Activated CD8-positive, alpha-beta T cell treated with anti-CD3 and anti-CD28 coated beads for 36 hours (primary cell): Measurements from ENCODE around the gene EEPD1. TPM values are rescaled to one million over a fixed set of nuclear protein-coding genes. Genes with fewer than 3 reads are reported as not detected.
A peak's percentile ranks its signal among the peaks of the same experiment; 100 is the strongest.
"Not testable (repeated sequence)": the region's sequence is repeated elsewhere in the genome, so short reads cannot be mapped to it uniquely, and the experiment has no call there.

Experiments used
- ATAC-seq: fragments of 200-7000 bp; cut with Tn5 transposase; one replicate; pipeline ENCODE4 v1.10.0; 2021; ENCODE audit warnings: mild to moderate bottlenecking, moderate library complexity
- CTCF ChIA-PET: fragments of 350-600 bp; sonication (Branson Sonifier 250); formaldehyde crosslinking; loops from one replicate; lab custom pipeline; 2021; ENCODE audit warnings: antibody characterized with exemption; lab: Charles Lee
- POLR2A ChIA-PET: fragments of 350-600 bp; sonication (Branson Sonifier 250); formaldehyde crosslinking; loops from one replicate; lab custom pipeline; 2021; ENCODE audit warnings: antibody characterized with exemption; lab: Charles Lee
- DNase-seq: peaks from one replicate; pipeline ENCODE4 v3.0.0-alpha.2; 2020
- H3K27ac Mint-ChIP-seq: one replicate; pipeline ENCODE4 v1.8.0; 2021; ENCODE audit warnings: mild to moderate bottlenecking, mixed read lengths
- H3K27me3 Mint-ChIP-seq: one replicate; pipeline ENCODE4 v1.8.0; 2021; ENCODE audit warnings: mixed read lengths
- H3K36me3 Mint-ChIP-seq: one replicate; pipeline ENCODE4 v1.8.0; 2021; ENCODE audit warnings: low read depth, mixed read lengths
- H3K4me1 Mint-ChIP-seq: one replicate; pipeline ENCODE4 v1.8.0; 2021; ENCODE audit warnings: low read depth, mixed read lengths
- H3K4me3 Mint-ChIP-seq: one replicate; pipeline ENCODE4 v1.8.0; 2021; ENCODE audit warnings: mild to moderate bottlenecking, moderate library complexity, mixed read lengths
- H3K9me3 Mint-ChIP-seq: one replicate; pipeline ENCODE4 v1.8.0; 2021; ENCODE audit warnings: mixed read lengths
- intact Hi-C: fragments of 100-400 bp; cut with micrococcal nuclease; formaldehyde crosslinking; loops from one replicate; pipeline ENCODE4 v1.10.0; 2022
- total RNA-seq, 2 experiments: library from RNA; stranded (reverse); gene quantifications; one replicate each; pipeline ENCODE4 v1.2.3, GENCODE V29; 2021
- TF ChIP-seq, protein P1 (sequence below): fragments of 200-600 bp; IDR thresholded peaks from one replicate; pipeline ENCODE4 v1.8.0; 2022; ENCODE audit warnings: antibody characterized with exemption, mild to moderate bottlenecking

The EEPD1 gene
- total RNA-seq = under 1 TPM; 0.76 to 0.90 TPM

DNA sequence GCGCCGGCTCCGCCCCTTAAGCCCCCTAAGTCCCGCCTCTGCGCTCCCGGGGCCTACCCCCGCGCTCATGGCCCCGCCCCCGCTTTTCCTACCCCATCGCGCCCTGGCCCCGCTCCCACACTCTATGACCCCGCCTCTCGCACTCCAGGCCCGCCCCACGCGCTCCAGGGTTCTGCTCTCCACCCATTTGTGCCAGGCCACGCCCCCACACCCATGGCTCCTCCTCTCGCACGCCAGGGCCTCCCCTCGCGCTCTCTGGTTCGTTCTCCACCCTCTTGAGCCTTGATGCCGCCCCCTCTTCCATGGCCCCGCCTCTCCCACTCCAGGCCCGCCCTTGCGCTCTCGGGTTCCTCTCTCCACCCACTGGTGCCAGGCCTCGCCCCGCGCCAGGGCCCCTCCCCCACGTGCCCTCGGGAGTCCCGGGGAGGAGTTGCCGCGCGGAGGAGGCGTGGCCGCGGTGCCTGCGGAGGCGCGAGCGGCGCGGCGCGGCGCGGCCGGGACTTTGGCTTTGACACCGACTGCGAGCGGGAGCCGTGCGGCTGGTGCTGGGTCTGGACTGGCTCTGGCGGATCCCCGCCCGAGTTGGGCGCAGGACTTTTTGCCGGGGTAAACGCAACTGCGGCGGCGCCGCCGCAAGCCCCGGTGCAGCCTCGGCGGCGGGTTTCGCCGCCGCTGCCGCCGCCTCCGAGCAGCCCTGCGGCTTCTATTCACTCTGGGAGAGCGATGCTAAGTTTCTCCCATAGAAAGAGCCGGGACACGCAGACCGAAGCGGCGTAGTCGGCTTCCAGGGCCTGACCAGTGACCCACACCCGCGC lies at the start of gene EEPD1:
Gene EEPD1 (plus strand): TSS at position 499 of the 815 bp plus-strand sequence. CDS start 1,071 bp downstream, outside the sequence.
- peak within 1 kb of the TSS; percentile 8 for H3K27ac Mint-ChIP-seq
- ChIA-PET CTCF (no interaction called here), POLR2A (interaction anchor here (1.1 kb wide), 1 partner anchor 37 kb away, joined by 5 read pairs; no protein-coding TSS in a partner anchor)
- no peaks in the 10 kb centered on the region for H3K36me3 Mint-ChIP-seq
- H3K4me3 Mint-ChIP-seq = peak within 1 kb of the TSS; percentile 72
- no peaks in the 10 kb centered on the region for H3K9me3 Mint-ChIP-seq
- peak; percentile 96 for ATAC-seq
- TF ChIP-seq, protein P1, sequence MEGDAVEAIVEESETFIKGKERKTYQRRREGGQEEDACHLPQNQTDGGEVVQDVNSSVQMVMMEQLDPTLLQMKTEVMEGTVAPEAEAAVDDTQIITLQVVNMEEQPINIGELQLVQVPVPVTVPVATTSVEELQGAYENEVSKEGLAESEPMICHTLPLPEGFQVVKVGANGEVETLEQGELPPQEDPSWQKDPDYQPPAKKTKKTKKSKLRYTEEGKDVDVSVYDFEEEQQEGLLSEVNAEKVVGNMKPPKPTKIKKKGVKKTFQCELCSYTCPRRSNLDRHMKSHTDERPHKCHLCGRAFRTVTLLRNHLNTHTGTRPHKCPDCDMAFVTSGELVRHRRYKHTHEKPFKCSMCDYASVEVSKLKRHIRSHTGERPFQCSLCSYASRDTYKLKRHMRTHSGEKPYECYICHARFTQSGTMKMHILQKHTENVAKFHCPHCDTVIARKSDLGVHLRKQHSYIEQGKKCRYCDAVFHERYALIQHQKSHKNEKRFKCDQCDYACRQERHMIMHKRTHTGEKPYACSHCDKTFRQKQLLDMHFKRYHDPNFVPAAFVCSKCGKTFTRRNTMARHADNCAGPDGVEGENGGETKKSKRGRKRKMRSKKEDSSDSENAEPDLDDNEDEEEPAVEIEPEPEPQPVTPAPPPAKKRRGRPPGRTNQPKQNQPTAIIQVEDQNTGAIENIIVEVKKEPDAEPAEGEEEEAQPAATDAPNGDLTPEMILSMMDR = no peak
- intact Hi-C loops = no loop called here
- DNase-seq = peak; percentile 100
- peaks cover 8% of the 10 kb centered on the region for H3K4me1 Mint-ChIP-seq
- H3K27me3 Mint-ChIP-seq = no peaks in the 10 kb centered on the region

DNA sequence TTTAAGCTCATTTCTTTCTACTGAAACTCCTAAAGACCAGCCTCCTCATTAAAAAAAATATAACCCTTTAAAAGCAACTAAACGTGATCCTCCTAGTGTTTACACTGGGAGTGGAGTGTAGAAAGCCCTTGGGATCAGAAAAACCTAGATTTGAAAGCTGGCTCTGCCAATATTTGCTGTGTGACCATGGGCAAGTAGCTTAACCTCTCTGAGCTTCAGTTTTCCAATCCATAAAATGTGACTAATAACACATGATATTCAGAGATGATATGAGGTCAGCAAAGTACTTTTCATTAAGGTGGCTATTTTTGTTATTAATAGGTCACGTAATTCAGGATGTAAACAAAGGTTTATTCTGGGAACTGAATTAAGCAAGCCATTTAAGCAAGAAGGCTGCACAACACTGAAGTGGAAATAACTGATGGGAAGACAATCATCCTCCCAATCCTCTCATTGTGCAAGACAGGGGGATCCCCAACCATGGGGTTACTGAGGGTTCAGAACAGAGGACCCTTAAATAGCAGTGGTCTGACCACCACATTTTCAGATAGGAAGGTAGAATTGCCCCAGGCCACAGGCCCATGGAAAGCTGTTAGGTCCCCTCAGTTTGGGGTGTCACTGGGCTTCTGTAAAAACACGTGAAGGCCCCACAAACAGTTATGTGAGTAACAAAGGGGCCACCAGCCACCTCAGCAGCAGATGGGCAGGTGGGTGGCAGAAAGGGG lies 49.1 kb upstream of the EEPD1 start:
- DNase-seq (no peak), ATAC-seq (no peak)
- H3K27ac Mint-ChIP-seq = no peak overlapping the region
- H3K9me3 Mint-ChIP-seq = peaks cover 7% of the 10 kb centered on the region
- H3K27me3 Mint-ChIP-seq = peaks cover 2% of the 10 kb centered on the region
- intact Hi-C loops = no loop called here
- POLR2A ChIA-PET = no interaction called here
- no peaks in the 10 kb centered on the region for H3K4me1 Mint-ChIP-seq
- CTCF ChIA-PET = no interaction called here
- TF ChIP-seq, protein P1 = no peak
- H3K4me3 Mint-ChIP-seq = no peak overlapping the region
- H3K36me3 Mint-ChIP-seq = no peaks in the 10 kb centered on the region

DNA sequence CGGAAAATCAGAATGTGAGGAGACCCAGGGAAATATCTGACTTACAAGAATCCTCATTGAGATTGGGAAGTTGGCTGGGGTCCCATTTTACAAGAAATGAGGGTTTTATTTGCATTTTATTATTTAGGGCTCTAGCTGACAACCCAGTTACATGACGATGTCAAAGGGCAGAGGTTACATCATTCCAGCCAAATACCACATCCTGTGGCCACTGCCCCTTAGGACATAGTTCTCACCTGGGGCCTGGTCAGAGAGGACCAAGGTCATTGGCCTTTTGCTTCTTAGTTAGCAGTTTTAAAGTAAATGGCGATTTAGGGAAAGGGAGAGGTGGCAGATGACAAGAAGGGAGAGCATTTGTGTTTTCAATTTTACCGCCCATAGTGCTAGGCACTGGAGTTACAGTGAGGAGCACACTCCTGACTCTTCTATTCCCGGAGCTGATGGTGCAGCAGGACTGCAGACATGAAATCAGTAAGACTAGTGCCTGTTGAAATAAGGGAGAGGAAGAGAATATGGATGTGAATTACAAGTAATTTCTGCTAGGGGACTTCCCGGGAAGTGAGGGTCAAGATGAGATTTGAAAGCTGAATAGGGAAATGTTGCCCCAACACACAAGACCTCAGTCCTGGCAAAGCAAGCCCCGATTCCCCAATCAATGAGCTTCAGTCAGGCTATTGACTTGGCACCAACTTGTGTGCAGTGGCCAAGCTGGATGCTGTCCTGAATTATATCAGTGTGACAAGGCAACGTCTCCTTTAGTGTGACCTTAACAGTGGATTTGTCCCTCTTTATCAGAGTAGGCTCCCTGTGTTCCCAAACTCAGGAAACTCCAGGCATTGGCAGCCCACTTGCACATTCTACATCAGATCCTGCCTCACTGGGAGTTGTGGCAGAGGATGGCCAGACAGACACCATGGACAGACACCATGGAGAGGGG lies 45.8 kb upstream of the EEPD1 start:
- CTCF ChIA-PET = interaction anchor here (1.5 kb wide), 1 partner anchor 122 kb away, joined by 3 read pairs; no protein-coding TSS in a partner anchor
- ATAC-seq, H3K9me3 Mint-ChIP-seq, DNase-seq, H3K4me3 Mint-ChIP-seq, H3K36me3 Mint-ChIP-seq, POLR2A ChIA-PET, H3K27ac Mint-ChIP-seq, H3K4me1 Mint-ChIP-seq, intact Hi-C loops, H3K27me3 Mint-ChIP-seq: not testable (repeated sequence)

DNA sequence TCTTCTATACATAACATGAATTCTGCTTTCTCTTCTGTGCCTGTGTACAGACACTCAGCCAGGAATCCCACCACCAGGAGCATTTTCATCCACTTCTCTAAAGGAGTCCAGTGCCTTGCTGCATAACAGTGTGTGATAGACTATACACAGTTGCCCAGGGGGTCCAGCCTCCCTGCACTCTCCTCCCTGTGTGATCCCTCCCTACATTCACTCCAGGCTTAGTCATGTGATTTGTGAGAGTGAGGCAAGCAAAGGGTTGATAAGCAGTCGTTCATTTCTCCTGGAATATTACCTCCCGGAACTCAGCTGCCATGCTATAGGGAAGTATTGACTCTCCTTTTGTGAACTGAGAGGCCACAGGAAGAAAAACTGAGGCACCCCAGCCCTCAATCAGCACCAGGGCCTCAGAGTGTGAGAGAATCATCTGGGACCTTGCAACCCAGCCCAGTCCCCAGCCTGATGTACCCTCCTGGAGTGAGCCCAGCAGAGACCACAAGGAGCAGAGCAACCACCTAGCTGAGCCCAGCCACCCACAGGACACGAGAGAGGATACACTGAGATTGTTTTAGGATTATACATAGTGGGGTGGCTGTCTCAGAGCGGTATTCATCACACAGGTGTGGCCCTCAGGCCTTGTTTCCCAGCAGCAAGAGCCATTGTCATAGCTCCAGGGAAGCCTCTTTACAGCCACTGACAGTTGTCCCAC lies 45.0 kb upstream of the EEPD1 start:
- H3K27me3 Mint-ChIP-seq = peaks cover 8% of the 10 kb centered on the region
- H3K27ac Mint-ChIP-seq = no peak overlapping the region
- POLR2A ChIA-PET = no interaction called here
- TF ChIP-seq, protein P1 = no peak
- DNase-seq (no peak), ATAC-seq (no peak)
- H3K4me3 Mint-ChIP-seq = no peak overlapping the region
- no peaks in the 10 kb centered on the region for H3K36me3 Mint-ChIP-seq
- CTCF ChIA-PET = no interaction called here
- intact Hi-C loops = no loop called here
- H3K9me3 Mint-ChIP-seq = no peaks in the 10 kb centered on the region
- H3K4me1 Mint-ChIP-seq = no peaks in the 10 kb centered on the region
